ENCODE results near the gene MRPL11.

The MRPL11 gene

GRCh38 chr11:66438504-66439466, at the start of gene MRPL11:
Gene MRPL11, minus strand, starts transcription at chr11:66438848. Its CDS starts 94 bp downstream, at chr11:66438754.
- Histone ChIP-seq H3K4me3 (ENCODE audit: low read depth, low read length, poor library complexity, severe bottlenecking) (peak within 1 kb of the TSS; percentile 86), H3K9me3 (ENCODE audit: low read length) (no peaks in the 10 kb centered on the region), H3K9ac (ENCODE audit: low read length) (peak within 1 kb of the TSS; percentile 86), H3K79me2 (ENCODE audit: insufficient read depth, low read length) (no peaks in the 10 kb centered on the region), H3K27me3 (ENCODE audit: insufficient read depth, low read length) (no peaks in the 10 kb centered on the region), H3F3A (ENCODE audit: insufficient read depth, low read length) (no peaks in the 10 kb centered on the region), H3K27ac (ENCODE audit: low read depth, low read length, poor library complexity, severe bottlenecking) (peak within 1 kb of the TSS; percentile 65), H3K4me2 (ENCODE audit: low read length) (peak within 1 kb of the TSS; percentile 94), H3K36me3 (ENCODE audit: insufficient read depth, low read length) (peaks cover 25% of the 10 kb centered on the region), H2AFZ (ENCODE audit: low read length) (peak within 1 kb of the TSS; percentile 29; the same call in 1 of the 2 replicates), H3K9me2 (ENCODE audit: low read depth, low read length) (no peaks in the 10 kb centered on the region), H4K20me1 (ENCODE audit: insufficient read depth, low read length) (no peaks in the 10 kb centered on the region), H3K4me1 (ENCODE audit: insufficient read depth, low read length, severe bottlenecking) (peaks cover 7% of the 10 kb centered on the region)
- TF ChIP-seq CTCF (IDR thresholded peaks at IDR 0.05; ENCODE audit: low read length) (peak; percentile 87), EZH2 (IDR thresholded peaks at IDR 0.05; ENCODE audit: borderline replicate concordance, low read length) (no peak)

- H3K9me3 ChIP-seq (ENCODE audit: low read length): no peaks in the 10 kb centered on the region
- H3K4me1 ChIP-seq (ENCODE audit: insufficient read depth, low read length, severe bottlenecking): peaks cover 19% of the 10 kb centered on the region
- no peaks in the 10 kb centered on the region for H3K9me2 ChIP-seq (ENCODE audit: low read depth, low read length)
- no peaks in the 10 kb centered on the region for H3K79me2 ChIP-seq (ENCODE audit: insufficient read depth, low read length)
- no peaks in the 10 kb centered on the region for H3F3A ChIP-seq (ENCODE audit: insufficient read depth, low read length)
- no peaks in the 10 kb centered on the region for H3K27me3 ChIP-seq (ENCODE audit: insufficient read depth, low read length)
- no peaks in the 10 kb centered on the region for H4K20me1 ChIP-seq (ENCODE audit: insufficient read depth, low read length)
- H2AFZ ChIP-seq (ENCODE audit: low read length): no peak overlapping the region
- H3K9ac ChIP-seq (ENCODE audit: low read length): no peak overlapping the region
- H3K4me2 ChIP-seq (ENCODE audit: low read length): no peak overlapping the region
- TF ChIP-seq CTCF (IDR thresholded peaks at IDR 0.05; ENCODE audit: low read length) (no peak), EZH2 (IDR thresholded peaks at IDR 0.05; ENCODE audit: borderline replicate concordance, low read length) (no peak)
- no peak overlapping the region for H3K27ac ChIP-seq (ENCODE audit: low read depth, low read length, poor library complexity, severe bottlenecking)
- H3K36me3 ChIP-seq (ENCODE audit: insufficient read depth, low read length): peaks cover 44% of the 10 kb centered on the region; the same call in 1 of the 2 replicates
- H3K4me3 ChIP-seq (ENCODE audit: low read depth, low read length, poor library complexity, severe bottlenecking): no peak overlapping the region
These were observed 46.2 kb upstream of the MRPL11 start for GRCh38 chr11:66484806-66485380.

GRCh38 chr11:66480117-66480938, 41.7 kb upstream of the MRPL11 start, which contains the start of gene DPP3:
Gene DPP3, plus strand, starts transcription at chr11:66480434. Its CDS starts 1,767 bp downstream, at chr11:66482201.
- Histone ChIP-seq H3K4me3 (ENCODE audit: low read depth, low read length, poor library complexity, severe bottlenecking) (peak within 1 kb of the TSS; percentile 91), H3K79me2 (ENCODE audit: insufficient read depth, low read length) (no peaks in the 10 kb centered on the region), H3K9ac (ENCODE audit: low read length) (peak within 1 kb of the TSS; percentile 97), H3K9me3 (ENCODE audit: low read length) (no peaks in the 10 kb centered on the region), H3K27me3 (ENCODE audit: insufficient read depth, low read length) (no peaks in the 10 kb centered on the region), H4K20me1 (ENCODE audit: insufficient read depth, low read length) (no peaks in the 10 kb centered on the region), H3F3A (ENCODE audit: insufficient read depth, low read length) (no peaks in the 10 kb centered on the region), H3K27ac (ENCODE audit: low read depth, low read length, poor library complexity, severe bottlenecking) (peak within 1 kb of the TSS; percentile 69), H3K4me2 (ENCODE audit: low read length) (peak within 1 kb of the TSS; percentile 87), H2AFZ (ENCODE audit: low read length) (no peak within 1 kb of the TSS), H3K36me3 (ENCODE audit: insufficient read depth, low read length) (peaks cover 13% of the 10 kb centered on the region; the same call in 1 of the 2 replicates), H3K4me1 (ENCODE audit: insufficient read depth, low read length, severe bottlenecking) (peaks cover 25% of the 10 kb centered on the region), H3K9me2 (ENCODE audit: low read depth, low read length) (no peaks in the 10 kb centered on the region)
- TF ChIP-seq EZH2 (IDR thresholded peaks at IDR 0.05; ENCODE audit: borderline replicate concordance, low read length) (no peak), CTCF (IDR thresholded peaks at IDR 0.05; ENCODE audit: low read length) (no peak)

Data from OCI-LY1 (cell line).